HCT116 (cell line): Measurements from ENCODE around the gene ATP8A2.

ENCODE experiments used
- EZH2phosphoT487 ChIP-seq: fragments of 200-600 bp; IDR thresholded peaks from 2 replicates; pipeline ENCODE4 v1.6.1; 2018; ENCODE audit warnings: antibody characterized with exemption, borderline replicate concordance
- POLR2A ChIP-seq: IDR thresholded peaks from 2 replicates; pipeline ENCODE4 v1.7.0; 2011; ENCODE audit warnings: borderline replicate concordance; ENCODE audit not compliant: insufficient read depth, insufficient read length; ENCODE audit errors: extremely low read depth
- TF ChIP-seq, protein P1 (sequence below), 3 experiments: fragments of 200-600 bp in 1 of 3; sonication (generic) in 1 of 3; IDR thresholded peaks in 2 of 3; conservative IDR thresholded peaks in 1 of 3; 2 replicates each; pipeline ENCODE4 v1.5.1; 2012 to 2017; ENCODE audit warnings: low read depth in 2 of 3, low read length in 2 of 3, antibody characterized with exemption in 1 of 3, borderline replicate concordance in 1 of 3, control low read depth in 1 of 3, mild to moderate bottlenecking in 1 of 3, mixed read lengths in 1 of 3, mixed run types in 1 of 3, moderate library complexity in 1 of 3; ENCODE audit not compliant: insufficient read depth in 1 of 3

DNA sequence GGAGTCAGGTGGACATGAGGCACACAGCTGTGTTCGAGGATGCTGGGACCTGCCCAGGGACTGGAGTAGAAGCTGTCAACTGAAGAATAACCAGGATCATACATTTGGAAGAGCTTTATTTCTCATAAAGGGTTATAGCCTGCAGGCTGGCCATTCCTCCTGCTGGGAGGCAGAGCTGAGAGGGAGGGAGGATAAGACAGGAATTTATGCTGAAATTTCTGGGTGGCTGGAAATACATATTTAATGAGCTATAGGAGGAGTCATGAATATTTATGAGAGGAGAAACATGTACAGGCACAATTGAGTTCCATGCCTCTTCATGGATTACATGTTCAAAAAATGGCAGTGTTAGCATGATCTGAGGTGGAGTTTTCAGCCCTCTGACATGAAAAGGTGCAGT is 528.2 kb downstream of the ATP8A2 start:
- TF ChIP-seq, protein P1, sequence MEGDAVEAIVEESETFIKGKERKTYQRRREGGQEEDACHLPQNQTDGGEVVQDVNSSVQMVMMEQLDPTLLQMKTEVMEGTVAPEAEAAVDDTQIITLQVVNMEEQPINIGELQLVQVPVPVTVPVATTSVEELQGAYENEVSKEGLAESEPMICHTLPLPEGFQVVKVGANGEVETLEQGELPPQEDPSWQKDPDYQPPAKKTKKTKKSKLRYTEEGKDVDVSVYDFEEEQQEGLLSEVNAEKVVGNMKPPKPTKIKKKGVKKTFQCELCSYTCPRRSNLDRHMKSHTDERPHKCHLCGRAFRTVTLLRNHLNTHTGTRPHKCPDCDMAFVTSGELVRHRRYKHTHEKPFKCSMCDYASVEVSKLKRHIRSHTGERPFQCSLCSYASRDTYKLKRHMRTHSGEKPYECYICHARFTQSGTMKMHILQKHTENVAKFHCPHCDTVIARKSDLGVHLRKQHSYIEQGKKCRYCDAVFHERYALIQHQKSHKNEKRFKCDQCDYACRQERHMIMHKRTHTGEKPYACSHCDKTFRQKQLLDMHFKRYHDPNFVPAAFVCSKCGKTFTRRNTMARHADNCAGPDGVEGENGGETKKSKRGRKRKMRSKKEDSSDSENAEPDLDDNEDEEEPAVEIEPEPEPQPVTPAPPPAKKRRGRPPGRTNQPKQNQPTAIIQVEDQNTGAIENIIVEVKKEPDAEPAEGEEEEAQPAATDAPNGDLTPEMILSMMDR (IDR thresholded peaks at IDR 0.05 in 2 of 3, conservative IDR thresholded peaks at IDR 0.05 in 1 of 3; ENCODE audit: borderline replicate concordance in 1 of 3, insufficient read depth in 1 of 3, low read depth in 2 of 3, low read length in 2 of 3), result no peak
- TF ChIP-seq EZH2phosphoT487 (no peak), POLR2A (no peak)
